ACHN (cell line): ENCODE data around the gene FAM13C.
"Not testable (repeated sequence)": the region's sequence is repeated elsewhere in the genome, so short reads cannot be mapped to it uniquely, and the experiment has no call there.

ENCODE experiments used
- DNase-seq: peaks from one replicate; pipeline ENCODE4 v3.0.0-alpha.2; 2015
- in situ Hi-C: cut with HindIII; loops from 2 replicates; pipeline ENCODE4 v1.10.0; 2017; ENCODE audit warnings: low sequenced_read_pairs, low pct_ligation_motif_present, low pct_unique_long_range_greater_than_20kb

The FAM13C gene

GRCh38 chr10:59257224-59257623, 105.1 kb downstream of the FAM13C start:
- DNase-seq, result no peak
- in situ Hi-C loops, result no loop called here

- DNase-seq, result no peak
- in situ Hi-C loops, result no loop called here
Measured at GRCh38 chr10:59255463-59255862, 106.9 kb downstream of the FAM13C start.

- in situ Hi-C loops, result no loop called here
- no peak for DNase-seq
Measured at GRCh38 chr10:59252491-59252890, 109.9 kb downstream of the FAM13C start.

GRCh38 chr10:59245686-59246085, 116.7 kb downstream of the FAM13C start:
- in situ Hi-C loops, result no loop called here

GRCh38 chr10:59244871-59245270, 117.5 kb downstream of the FAM13C start:
- in situ Hi-C loops, result no loop called here
- DNase-seq, result no peak

More at GRCh38 chr10:59245686-59246085, 116.7 kb downstream of the FAM13C start:
- DNase-seq, result no peak

- in situ Hi-C loops, result no loop called here
- DNase-seq, result no peak
Measured at GRCh38 chr10:59243611-59244195, 118.6 kb downstream of the FAM13C start.

- in situ Hi-C loops, result no loop called here
- no peak for DNase-seq
Measured at GRCh38 chr10:59242991-59243390, 119.4 kb downstream of the FAM13C start.

GRCh38 chr10:59242057-59242456, 120.3 kb downstream of the FAM13C start:
- no peak for DNase-seq
- in situ Hi-C loops, result no loop called here

GRCh38 chr10:59240582-59241183, 121.7 kb downstream of the FAM13C start:
- peak; percentile 53 for DNase-seq
- in situ Hi-C loops, result no loop called here

GRCh38 chr10:59239108-59239507, 123.2 kb downstream of the FAM13C start:
- in situ Hi-C loops, DNase-seq: not testable (repeated sequence)

- no peak for DNase-seq
- in situ Hi-C loops, result no loop called here
Measured at GRCh38 chr10:59237775-59238174, 124.6 kb downstream of the FAM13C start.

GRCh38 chr10:59236064-59236697, 126.2 kb downstream of the FAM13C start:
- no peak for DNase-seq
- in situ Hi-C loops, result no loop called here

- in situ Hi-C loops, result no loop called here
- peak; percentile 65 for DNase-seq
Measured at GRCh38 chr10:59234816-59235429, 127.4 kb downstream of the FAM13C start.

GRCh38 chr10:59234194-59234593, 128.2 kb downstream of the FAM13C start:
- DNase-seq, result no peak
- in situ Hi-C loops, result no loop called here

- DNase-seq, result no peak
- in situ Hi-C loops, result no loop called here
Measured at GRCh38 chr10:59229441-59229840, 132.9 kb downstream of the FAM13C start.

GRCh38 chr10:59227136-59227673, 135.1 kb downstream of the FAM13C start:
- in situ Hi-C loops, result no loop called here
- DNase-seq, result no peak

- no peak for DNase-seq
- in situ Hi-C loops, result no loop called here
Measured at GRCh38 chr10:59225211-59225610, 137.1 kb downstream of the FAM13C start.

- in situ Hi-C loops, DNase-seq: not testable (repeated sequence)
Measured at GRCh38 chr10:59223597-59223996, 138.8 kb downstream of the FAM13C start.

GRCh38 chr10:59222788-59223187, 139.6 kb downstream of the FAM13C start:
- no peak for DNase-seq
- in situ Hi-C loops, result no loop called here
